Keratinocyte (primary cell): Measurements from ENCODE around the gene SMIM20. TPM values are rescaled to one million over a fixed set of nuclear protein-coding genes. Genes with fewer than 3 reads are reported as not detected.
"Not testable (repeated sequence)": the region's sequence is repeated elsewhere in the genome, so short reads cannot be mapped to it uniquely, and the experiment has no call there.

Source experiments
- DNase-seq: peaks from one replicate; pipeline ENCODE4 v3.0.0-alpha.2; 2011; ENCODE audit warnings: low read depth, missing footprints, low spot score
- FAIRE-seq: peaks from 2 replicates; lab custom pipeline; 2011; peaks lifted over from hg19 to GRCh38; lab: Jason Lieb, UNC
- H2AFZ ChIP-seq: 2 replicates; pipeline ENCODE4 v1.6.0; 2012; ENCODE audit warnings: low read length, control low read depth, inconsistent platforms; ENCODE audit not compliant: control insufficient read depth
- H3K27ac ChIP-seq: 2 replicates; pipeline ENCODE4 v1.5.1; 2011; ENCODE audit warnings: low read length; ENCODE audit not compliant: control insufficient read depth, insufficient read depth
- H3K27me3 ChIP-seq: 3 replicates; pipeline ENCODE4 v1.6.0; 2011; ENCODE audit warnings: low read length; ENCODE audit not compliant: control insufficient read depth, insufficient read depth; ENCODE audit errors: extremely low read depth
- H3K36me3 ChIP-seq, 2 experiments: 2 replicates in 1 of 2; 3 replicates in 1 of 2; pipeline ENCODE4 v1.5.1; 2011; ENCODE audit warnings: low read length in 2 of 2, mild to moderate bottlenecking in 1 of 2; ENCODE audit not compliant: control insufficient read depth in 2 of 2, insufficient read depth in 2 of 2; ENCODE audit errors: extremely low read depth in 1 of 2
- H3K4me1 ChIP-seq: 3 replicates; pipeline ENCODE4 v1.5.1; 2011; ENCODE audit warnings: low read length; ENCODE audit not compliant: control insufficient read depth, insufficient read depth; ENCODE audit errors: extremely low read depth
- H3K4me2 ChIP-seq: 3 replicates; pipeline ENCODE4 v1.6.0; 2011; ENCODE audit warnings: low read depth, low read length; ENCODE audit not compliant: control insufficient read depth, insufficient read depth; ENCODE audit errors: extremely low read depth
- H3K4me3 ChIP-seq, 3 experiments: fragments of 200-600 bp in 1 of 3; sonication (generic) in 1 of 3; 2 replicates in 2 of 3; 3 replicates in 1 of 3; pipeline ENCODE4 v1.5.1; 2011 to 2016; ENCODE audit warnings: low read length in 3 of 3, mild to moderate bottlenecking in 3 of 3, control low read depth in 2 of 3, inconsistent platforms in 1 of 3, low read depth in 1 of 3, mixed read lengths in 1 of 3, mixed run types in 1 of 3, moderate library complexity in 1 of 3; ENCODE audit not compliant: control insufficient read depth in 2 of 3, insufficient read depth in 2 of 3; ENCODE audit errors: extremely low read depth in 1 of 3
- H3K79me2 ChIP-seq: 2 replicates; pipeline ENCODE4 v1.6.0; 2012; ENCODE audit warnings: low read length; ENCODE audit not compliant: control insufficient read depth, insufficient read depth
- H3K9ac ChIP-seq: 3 replicates; pipeline ENCODE4 v1.6.0; 2011; ENCODE audit warnings: low read length; ENCODE audit not compliant: control insufficient read depth, insufficient read depth; ENCODE audit errors: extremely low read depth
- H3K9me1 ChIP-seq: 3 replicates; pipeline ENCODE4 v1.6.0; 2011; ENCODE audit warnings: low read length; ENCODE audit not compliant: control insufficient read depth, insufficient read depth; ENCODE audit errors: extremely low read depth
- H3K9me3 ChIP-seq: 2 replicates; pipeline ENCODE4 v1.5.1; 2012; ENCODE audit warnings: low read depth, low read length; ENCODE audit not compliant: control insufficient read depth
- H4K20me1 ChIP-seq: 3 replicates; pipeline ENCODE4 v1.6.0; 2011; ENCODE audit warnings: low read length; ENCODE audit not compliant: control insufficient read depth, insufficient read depth; ENCODE audit errors: extremely low read depth
- EZH2 ChIP-seq: IDR thresholded peaks from one replicate; pipeline ENCODE4 v1.6.1; 2012; ENCODE audit warnings: inconsistent platforms, mild to moderate bottlenecking, low read length, moderate library complexity
- dilution Hi-C: fragments of 300-500 bp; cut with MboI; formaldehyde crosslinking; loops from one replicate; pipeline ENCODE4 v1.7.0; 2020; ENCODE audit warnings: low sequenced_read_pairs; ENCODE audit not compliant: extremely low pct_ligation_motif_present
- polyA plus RNA-seq, 5 experiments: library from polyadenylated mRNA; depleted of rRNA in 3 of 5; stranded (reverse) in 3 of 5; stranded (forward) in 1 of 5; unstranded in 1 of 5; fragments of >200 nt; gene quantifications; 1 replicate in 1 of 5; 2 replicates in 3 of 5; 3 replicates in 1 of 5; pipeline versions ENCODE4 v1.2.1 to v1.2.3, GENCODE V29; 2011 to 2012; ENCODE audit warnings: missing spikeins in 2 of 5, low read depth in 1 of 5, low replicate concordance in 1 of 5
- TF ChIP-seq, protein P1 (sequence below), 3 experiments: IDR thresholded peaks in 1 of 3; conservative IDR thresholded peaks in 1 of 3; optimal IDR thresholded peaks in 1 of 3; 2 replicates in 2 of 3; 3 replicates in 1 of 3; pipeline versions ENCODE3 to v1.5.1; 2011; ENCODE audit warnings: low read length in 3 of 3, mild to moderate bottlenecking in 3 of 3, moderate library complexity in 2 of 3, control low read depth in 1 of 3, inconsistent platforms in 1 of 3; ENCODE audit not compliant: insufficient read depth in 2 of 3; ENCODE audit errors: extremely low read depth in 1 of 3

Gene SMIM20
- polyA plus RNA-seq, 1 donor (not counting 4 experiments of a cell fraction or from before 2014, with no cell fraction given), result 29.5 TPM

- Histone ChIP-seq H3K79me2 (no peaks in the 10 kb centered on the region), H4K20me1 (no peaks in the 10 kb centered on the region)
- DNase-seq, result no peak
Measured at GRCh38 chr4:25904748-25905082, 9.3 kb upstream of the SMIM20 start.

GRCh38 chr4:25905371-25905770 is 8.6 kb upstream of the SMIM20 start:
- no peak for DNase-seq
- dilution Hi-C loops, result no loop called here
- no peaks in the 10 kb centered on the region for H3K27me3 ChIP-seq

More at GRCh38 chr4:25904748-25905082, 9.3 kb upstream of the SMIM20 start:
- Histone ChIP-seq H3K4me3 (no peak overlapping the region), H3K9me1 (no peaks in the 10 kb centered on the region), H3K4me2 (no peak overlapping the region), H3K4me1 (peaks cover 4% of the 10 kb centered on the region), H2AFZ (no peak overlapping the region), H3K9me3 (no peaks in the 10 kb centered on the region), H3K36me3 (no peaks in the 10 kb centered on the region), H3K27me3 (no peaks in the 10 kb centered on the region), H3K9ac (no peak overlapping the region), H3K27ac (no peak overlapping the region)
- no peak for FAIRE-seq
- dilution Hi-C loops, result no loop called here
- TF ChIP-seq, protein P1, sequence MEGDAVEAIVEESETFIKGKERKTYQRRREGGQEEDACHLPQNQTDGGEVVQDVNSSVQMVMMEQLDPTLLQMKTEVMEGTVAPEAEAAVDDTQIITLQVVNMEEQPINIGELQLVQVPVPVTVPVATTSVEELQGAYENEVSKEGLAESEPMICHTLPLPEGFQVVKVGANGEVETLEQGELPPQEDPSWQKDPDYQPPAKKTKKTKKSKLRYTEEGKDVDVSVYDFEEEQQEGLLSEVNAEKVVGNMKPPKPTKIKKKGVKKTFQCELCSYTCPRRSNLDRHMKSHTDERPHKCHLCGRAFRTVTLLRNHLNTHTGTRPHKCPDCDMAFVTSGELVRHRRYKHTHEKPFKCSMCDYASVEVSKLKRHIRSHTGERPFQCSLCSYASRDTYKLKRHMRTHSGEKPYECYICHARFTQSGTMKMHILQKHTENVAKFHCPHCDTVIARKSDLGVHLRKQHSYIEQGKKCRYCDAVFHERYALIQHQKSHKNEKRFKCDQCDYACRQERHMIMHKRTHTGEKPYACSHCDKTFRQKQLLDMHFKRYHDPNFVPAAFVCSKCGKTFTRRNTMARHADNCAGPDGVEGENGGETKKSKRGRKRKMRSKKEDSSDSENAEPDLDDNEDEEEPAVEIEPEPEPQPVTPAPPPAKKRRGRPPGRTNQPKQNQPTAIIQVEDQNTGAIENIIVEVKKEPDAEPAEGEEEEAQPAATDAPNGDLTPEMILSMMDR (optimal IDR thresholded peaks at IDR 0.05 in 1 of 3, IDR thresholded peaks at IDR 0.05 in 1 of 3, conservative IDR thresholded peaks at IDR 0.05 in 1 of 3; ENCODE audit: extremely low read depth in 1 of 3, insufficient read depth in 2 of 3, low read length in 3 of 3), result no peak
- no peak for TF ChIP-seq EZH2

DNA sequence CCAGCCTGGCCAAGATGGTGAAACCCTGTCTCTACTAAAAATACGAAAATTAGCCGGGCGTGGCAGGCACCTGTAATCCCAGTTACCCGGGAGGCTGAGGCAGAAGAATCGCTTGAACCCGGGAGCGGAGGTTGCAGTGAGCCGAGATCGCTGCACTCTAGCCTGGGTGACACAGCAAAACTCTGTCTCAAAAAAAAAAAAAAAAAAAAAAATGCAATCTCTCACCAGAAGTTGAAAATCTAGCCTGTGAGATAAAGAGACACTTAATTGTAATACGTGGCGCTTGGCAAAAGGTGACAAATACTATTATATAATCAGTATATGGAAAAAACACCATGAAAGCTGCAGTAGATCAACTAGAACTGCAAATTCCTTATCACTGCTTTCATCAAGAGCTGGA is 7.9 kb upstream of the SMIM20 start:
- H3K27ac ChIP-seq, H3K79me2 ChIP-seq, H3K9ac ChIP-seq, H3K9me3 ChIP-seq, H3K36me3 ChIP-seq, H3K4me3 ChIP-seq, H3K27me3 ChIP-seq, H3K9me1 ChIP-seq, H2AFZ ChIP-seq, dilution Hi-C loops, H4K20me1 ChIP-seq, H3K4me2 ChIP-seq, FAIRE-seq, H3K4me1 ChIP-seq, DNase-seq: not testable (repeated sequence)

More at GRCh38 chr4:25905371-25905770, 8.6 kb upstream of the SMIM20 start:
- Histone ChIP-seq H3K4me2 (no peak overlapping the region), H3K9ac (no peak overlapping the region), H3K79me2 (no peaks in the 10 kb centered on the region), H3K36me3 (no peaks in the 10 kb centered on the region), H2AFZ (no peak overlapping the region), H4K20me1 (no peaks in the 10 kb centered on the region), H3K27ac (no peak overlapping the region), H3K4me1 (peaks cover 4% of the 10 kb centered on the region), H3K4me3 (no peak overlapping the region), H3K9me1 (no peaks in the 10 kb centered on the region), H3K9me3 (no peaks in the 10 kb centered on the region)
- no peak for FAIRE-seq
- TF ChIP-seq, protein P1 (optimal IDR thresholded peaks at IDR 0.05 in 1 of 3, IDR thresholded peaks at IDR 0.05 in 1 of 3, conservative IDR thresholded peaks at IDR 0.05 in 1 of 3; ENCODE audit: extremely low read depth in 1 of 3, insufficient read depth in 2 of 3, low read length in 3 of 3), result no peak
- TF ChIP-seq EZH2, result no peak
